Endothelial cell of umbilical vein (primary cell): ENCODE results near the gene ATXN7. TPM values are rescaled to one million over a fixed set of nuclear protein-coding genes. Genes with fewer than 3 reads are reported as not detected.

Source experiments
- BruUV-seq: library from RNA; stranded (reverse); fragments of 400-500 nt; replicated peaks from 2 replicates; lab custom pipeline; 2021; lab: Mats Ljungman, UMichigan
- CTCF ChIA-PET: fragments of 300-600, 350-600 bp; sonication (Branson Sonifier 250); formaldehyde crosslinking; loops from one replicate; lab custom pipeline; 2021; ENCODE audit warnings: antibody characterized with exemption, inconsistent platforms; lab: Charles Lee
- POLR2A ChIA-PET: fragments of 300-600, 350-600 bp; sonication (Branson Sonifier 250); formaldehyde crosslinking; loops from one replicate; lab custom pipeline; 2021; ENCODE audit warnings: antibody characterized with exemption, inconsistent platforms; lab: Charles Lee
- DNase-seq: peaks from one replicate; pipeline ENCODE4 v3.0.0-alpha.2; 2011; ENCODE audit warnings: low read depth, low spot score
- FAIRE-seq: peaks from 2 replicates; lab custom pipeline; 2011; peaks lifted over from hg19 to GRCh38; lab: Jason Lieb, UNC
- H2AFZ ChIP-seq: 2 replicates; pipeline ENCODE4 v1.6.0; 2012; ENCODE audit warnings: low read depth, low read length, control low read depth, inconsistent platforms
- H3K27ac ChIP-seq: 2 replicates; pipeline ENCODE4 v1.5.1; 2011; ENCODE audit warnings: low read depth, mild to moderate bottlenecking, control low read depth, low read length, moderate library complexity; ENCODE audit not compliant: insufficient read depth
- H3K27me3 ChIP-seq, 2 experiments: 2 replicates each; pipeline versions ENCODE4 v1.6.0 to v1.6.1; 2011; ENCODE audit warnings: low read length in 2 of 2, mixed read lengths in 1 of 2; ENCODE audit not compliant: control insufficient read depth in 2 of 2, insufficient read depth in 2 of 2
- H3K36me3 ChIP-seq, 2 experiments: 2 replicates in 1 of 2; 3 replicates in 1 of 2; pipeline ENCODE4 v1.5.1; 2011; ENCODE audit warnings: low read length in 2 of 2, mild to moderate bottlenecking in 1 of 2, moderate library complexity in 1 of 2; ENCODE audit not compliant: control insufficient read depth in 2 of 2, insufficient read depth in 2 of 2; ENCODE audit errors: extremely low read depth in 1 of 2
- H3K4me1 ChIP-seq: 3 replicates; pipeline ENCODE4 v1.5.1; 2011; ENCODE audit warnings: mild to moderate bottlenecking, low read length; ENCODE audit not compliant: control insufficient read depth, insufficient read depth; ENCODE audit errors: extremely low read depth
- H3K4me2 ChIP-seq: 2 replicates; pipeline ENCODE4 v1.6.1; 2011; ENCODE audit warnings: low read length, control low read depth, mixed read lengths; ENCODE audit not compliant: insufficient read depth
- H3K4me3 ChIP-seq, 3 experiments: fragments of 200-600 bp in 1 of 3; sonication (generic), shearing (Covaris generic) in 1 of 3; replicated peaks in 1 of 3; 2 replicates each; pipeline ENCODE4 v1.5.1; 2011 to 2016; ENCODE audit warnings: control low read depth in 3 of 3, low read length in 3 of 3, mild to moderate bottlenecking in 2 of 3, inconsistent platforms in 1 of 3, low read depth in 1 of 3, moderate library complexity in 1 of 3; ENCODE audit not compliant: insufficient read depth in 1 of 3
- H3K79me2 ChIP-seq: 2 replicates; pipeline ENCODE4 v1.6.0; 2012; ENCODE audit warnings: low read length, inconsistent platforms; ENCODE audit not compliant: control insufficient read depth, insufficient read depth
- H3K9ac ChIP-seq: replicated peaks from 2 replicates; pipeline ENCODE3; 2011; ENCODE audit warnings: low read length, control low read depth; ENCODE audit not compliant: insufficient read depth; ENCODE audit errors: extremely low read depth
- H3K9me1 ChIP-seq: replicated peaks from 3 replicates; pipeline ENCODE4 v1.6.0; 2011; ENCODE audit warnings: mild to moderate bottlenecking, low read length; ENCODE audit not compliant: control insufficient read depth, insufficient read depth; ENCODE audit errors: extremely low read depth
- H3K9me3 ChIP-seq: replicated peaks from 2 replicates; pipeline ENCODE4 v1.5.1; 2012; ENCODE audit warnings: low read length, inconsistent platforms; ENCODE audit not compliant: control insufficient read depth, insufficient read depth
- H4K20me1 ChIP-seq: replicated peaks from 2 replicates; pipeline ENCODE3; 2011; ENCODE audit warnings: mild to moderate bottlenecking, low read length; ENCODE audit not compliant: control insufficient read depth, insufficient read depth; ENCODE audit errors: extremely low read depth
- EZH2 ChIP-seq: IDR thresholded peaks from 2 replicates; pipeline ENCODE4 v1.6.1; 2012; ENCODE audit warnings: borderline replicate concordance, low read depth, mild to moderate bottlenecking, moderate library complexity, low read length, inconsistent platforms; ENCODE audit not compliant: severe bottlenecking
- FOS ChIP-seq: IDR thresholded peaks from 2 replicates; pipeline ENCODE4 v1.6.1; 2011; ENCODE audit warnings: mild to moderate bottlenecking, low read length, moderate library complexity, borderline replicate concordance; ENCODE audit not compliant: insufficient read depth
- GATA2 ChIP-seq: IDR thresholded peaks from 2 replicates; pipeline ENCODE4 v1.7.0; 2011; ENCODE audit warnings: low read depth, mild to moderate bottlenecking, moderate library complexity, mixed read lengths, low read length; ENCODE audit not compliant: insufficient read length, insufficient read depth
- JUN ChIP-seq: IDR thresholded peaks from 2 replicates; pipeline ENCODE4 v1.6.1; 2011; ENCODE audit warnings: borderline replicate concordance, low read depth; ENCODE audit not compliant: insufficient read length, insufficient read depth
- MYC ChIP-seq: IDR thresholded peaks from one replicate; pipeline ENCODE4 v1.6.1; 2011; ENCODE audit warnings: mild to moderate bottlenecking, low read depth, low read length
- POLR2A ChIP-seq: IDR thresholded peaks from 2 replicates; pipeline ENCODE4 v1.6.1; 2012; ENCODE audit warnings: low read depth, mild to moderate bottlenecking, control low read depth, low read length
- POLR2AphosphoS5 ChIP-seq: IDR thresholded peaks from 2 replicates; pipeline ENCODE4 v1.6.1; 2012; ENCODE audit warnings: low read depth, mild to moderate bottlenecking, control low read depth, low read length, moderate library complexity; ENCODE audit not compliant: insufficient read depth
- dilution Hi-C: fragments of 300-500 bp; cut with MboI; formaldehyde crosslinking; loops from one replicate; pipeline ENCODE4 v1.15.0; 2019; ENCODE audit warnings: low sequenced_read_pairs; ENCODE audit not compliant: extremely low pct_ligation_motif_present
- intact Hi-C: fragments of 100-400 bp; cut with micrococcal nuclease; formaldehyde crosslinking; loops from one replicate; pipeline ENCODE4 v1.10.0; 2022
- polyA plus RNA-seq, 4 experiments: library from polyadenylated mRNA; depleted of rRNA in 3 of 4; stranded (reverse) in 3 of 4; unstranded in 1 of 4; fragments of >200 nt; gene quantifications; 2 replicates each; pipeline versions ENCODE4 v1.2.1 to v1.2.3, GENCODE V29; 2011 to 2012; ENCODE audit warnings: missing spikeins in 1 of 4
- total RNA-seq: library from RNA; stranded (reverse); gene quantifications from 2 replicates; pipeline ENCODE4 v1.2.3, GENCODE V29; 2021
- TF ChIP-seq, protein P1 (sequence below): IDR thresholded peaks from 2 replicates; pipeline ENCODE4 v1.6.1; 2011; ENCODE audit not compliant: insufficient read depth, insufficient read length
- TF ChIP-seq, protein P2 (sequence below), 2 donors: IDR thresholded peaks; 1 replicate in 1 of 2; 2 replicates in 1 of 2; pipeline ENCODE4 v1.5.1; 2011; ENCODE audit warnings: low read length in 2 of 2, mild to moderate bottlenecking in 2 of 2, moderate library complexity in 2 of 2, control low read depth in 1 of 2, inconsistent platforms in 1 of 2, low read depth in 1 of 2; ENCODE audit not compliant: insufficient read depth in 1 of 2; ENCODE audit errors: extremely low read depth in 1 of 2

ATXN7 gene
- total and polyA plus RNA-seq, 2 donors (not counting 3 experiments of a cell fraction or from before 2014, with no cell fraction given), result 21.2 to 34.7 TPM

DNA sequence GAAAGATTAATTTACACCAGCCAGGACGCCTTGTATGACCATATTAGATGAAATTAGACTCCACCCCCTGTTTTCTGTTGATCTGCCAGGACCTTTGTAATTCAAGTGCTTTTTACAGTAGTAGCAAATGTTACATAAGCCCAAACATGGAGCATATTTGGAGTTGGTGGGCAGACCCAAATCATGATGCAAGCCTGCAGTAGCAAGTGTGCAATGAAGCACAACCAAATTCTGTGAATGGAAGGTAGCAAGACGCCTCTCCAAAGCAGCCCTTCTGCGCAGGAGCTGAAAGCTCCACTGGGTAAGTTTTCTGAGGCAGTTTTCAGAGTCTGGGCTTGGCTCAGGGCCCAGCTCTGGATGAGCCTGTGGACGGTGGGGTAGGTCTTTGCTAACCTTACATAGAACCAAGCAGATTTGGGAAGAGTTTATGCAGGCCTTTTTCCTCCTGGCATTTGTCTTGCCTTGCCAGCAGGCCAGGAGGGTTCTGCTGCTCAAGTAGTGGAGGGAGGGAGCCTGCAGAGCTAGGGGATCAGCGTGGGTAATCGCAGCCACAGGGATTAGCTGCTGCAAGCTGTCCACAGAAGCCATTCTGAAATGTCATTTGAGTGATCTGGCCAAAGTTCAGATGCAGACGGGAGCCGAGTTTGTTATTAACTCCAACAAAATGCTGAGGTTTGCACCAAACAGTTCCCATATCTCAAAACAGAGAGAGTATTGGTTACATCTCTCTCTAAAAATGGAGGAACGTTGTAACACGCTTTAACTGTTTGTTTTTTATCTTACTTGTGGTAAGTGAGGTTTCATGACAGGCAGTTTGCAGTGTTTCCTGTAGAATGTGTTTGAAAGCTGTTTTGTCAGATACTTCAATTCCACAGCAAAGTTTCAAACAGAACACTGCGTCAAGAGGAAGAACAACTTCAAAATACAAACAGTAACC is 104.3 kb downstream of the ATXN7 start:
- Histone ChIP-seq H2AFZ (no peak overlapping the region), H3K4me1 (peaks cover 7% of the 10 kb centered on the region), H3K9me1 (no peaks in the 10 kb centered on the region), H3K4me3 (no peak overlapping the region), H4K20me1 (no peaks in the 10 kb centered on the region), H3K9me3 (no peaks in the 10 kb centered on the region), H3K36me3 (no peaks in the 10 kb centered on the region), H3K4me2 (no peak overlapping the region), H3K79me2 (peaks cover 41% of the 10 kb centered on the region), H3K9ac (no peak overlapping the region), H3K27ac (no peak overlapping the region), H3K27me3 (no peaks in the 10 kb centered on the region)
- intact Hi-C loops, result no loop called here
- no peak for TF ChIP-seq FOS
- TF ChIP-seq POLR2AphosphoS5, result no peak
- no peak for TF ChIP-seq GATA2
- TF ChIP-seq MYC, result no peak
- TF ChIP-seq POLR2A, result no peak
- no peak for TF ChIP-seq EZH2
- TF ChIP-seq, protein P1, sequence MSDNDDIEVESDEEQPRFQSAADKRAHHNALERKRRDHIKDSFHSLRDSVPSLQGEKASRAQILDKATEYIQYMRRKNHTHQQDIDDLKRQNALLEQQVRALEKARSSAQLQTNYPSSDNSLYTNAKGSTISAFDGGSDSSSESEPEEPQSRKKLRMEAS, result no peak
- no peak for TF ChIP-seq JUN
- TF ChIP-seq, protein P2, sequence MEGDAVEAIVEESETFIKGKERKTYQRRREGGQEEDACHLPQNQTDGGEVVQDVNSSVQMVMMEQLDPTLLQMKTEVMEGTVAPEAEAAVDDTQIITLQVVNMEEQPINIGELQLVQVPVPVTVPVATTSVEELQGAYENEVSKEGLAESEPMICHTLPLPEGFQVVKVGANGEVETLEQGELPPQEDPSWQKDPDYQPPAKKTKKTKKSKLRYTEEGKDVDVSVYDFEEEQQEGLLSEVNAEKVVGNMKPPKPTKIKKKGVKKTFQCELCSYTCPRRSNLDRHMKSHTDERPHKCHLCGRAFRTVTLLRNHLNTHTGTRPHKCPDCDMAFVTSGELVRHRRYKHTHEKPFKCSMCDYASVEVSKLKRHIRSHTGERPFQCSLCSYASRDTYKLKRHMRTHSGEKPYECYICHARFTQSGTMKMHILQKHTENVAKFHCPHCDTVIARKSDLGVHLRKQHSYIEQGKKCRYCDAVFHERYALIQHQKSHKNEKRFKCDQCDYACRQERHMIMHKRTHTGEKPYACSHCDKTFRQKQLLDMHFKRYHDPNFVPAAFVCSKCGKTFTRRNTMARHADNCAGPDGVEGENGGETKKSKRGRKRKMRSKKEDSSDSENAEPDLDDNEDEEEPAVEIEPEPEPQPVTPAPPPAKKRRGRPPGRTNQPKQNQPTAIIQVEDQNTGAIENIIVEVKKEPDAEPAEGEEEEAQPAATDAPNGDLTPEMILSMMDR (IDR thresholded peaks at IDR 0.05; ENCODE audit: extremely low read depth in 1 of 2, insufficient read depth in 1 of 2, low read depth in 1 of 2, low read length in 2 of 2), result no peak
- DNase-seq, result peak; percentile 49
- ChIA-PET POLR2A (no interaction called here), CTCF (interaction anchor here (0.8 to 1.2 kb wide), 5 partner anchors 8 to 29 kb away, joined by 3 to 6 read pairs (median 3); no protein-coding TSS in a partner anchor)
- no TSS peak for BruUV-seq
- dilution Hi-C loops, result no loop called here
- no peak for FAIRE-seq
